ENCODE data around the gene DBNL.
"Not testable (repeated sequence)": the region's sequence is repeated elsewhere in the genome, so short reads cannot be mapped to it uniquely, and the experiment has no call there.

DNA sequence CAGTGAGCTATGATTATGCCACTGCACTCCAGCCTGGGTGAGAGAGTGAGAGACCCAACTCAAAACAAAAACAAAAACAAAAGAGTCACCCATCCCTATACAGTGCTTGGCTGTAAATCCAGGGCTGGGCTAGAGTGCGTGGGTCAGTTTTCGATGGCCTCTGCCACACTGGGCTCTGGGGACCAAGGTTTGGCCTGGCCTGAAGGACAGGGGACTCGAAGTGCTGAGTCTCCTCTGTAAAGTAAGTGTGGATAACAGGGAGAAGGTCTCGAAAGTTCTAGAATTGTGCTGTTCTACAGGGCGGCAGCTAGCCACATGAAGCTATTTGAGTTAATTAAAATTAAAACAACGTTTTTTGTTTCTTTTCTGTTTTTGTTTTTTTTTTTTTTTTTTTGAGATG is 12.5 kb upstream of the DBNL start:
- TF ChIP-seq ZNF274 (IDR thresholded peaks at IDR 0.05; ENCODE audit: low read depth, low read length); YY1 (IDR thresholded peaks at IDR 0.05; ENCODE audit: insufficient read depth, insufficient read length): not testable (repeated sequence)
